MM.1S (cell line): ENCODE measurements around the gene HLA-DMA.

ENCODE experiments used
- DNase-seq: peaks from one replicate; pipeline ENCODE4 v3.0.0-alpha.2; 2015
- H2AFZ ChIP-seq: fragments of 300-600 bp; sonication (generic); 2 replicates; pipeline ENCODE4 v1.6.0; 2016; ENCODE audit warnings: antibody characterized with exemption, low read length
- H3F3A ChIP-seq: fragments of 300-600 bp; sonication (generic); 2 replicates; pipeline ENCODE4 v1.6.1; 2016; ENCODE audit warnings: mild to moderate bottlenecking, antibody characterized with exemption, low read length, moderate library complexity, mixed read lengths; ENCODE audit not compliant: insufficient read depth
- H3K27ac ChIP-seq: fragments of 300-600 bp; sonication (generic); 2 replicates; pipeline ENCODE4 v1.5.1; 2016; ENCODE audit warnings: mild to moderate bottlenecking, low read length
- H3K27me3 ChIP-seq: fragments of 300-600 bp; sonication (generic); replicated peaks from 2 replicates; pipeline ENCODE4 v1.6.0; 2016; ENCODE audit warnings: low read length; ENCODE audit not compliant: insufficient read depth
- H3K36me3 ChIP-seq: fragments of 300-600 bp; sonication (generic); replicated peaks from 2 replicates; pipeline ENCODE4 v1.6.1; 2016; ENCODE audit warnings: mild to moderate bottlenecking, low read length, mixed read lengths; ENCODE audit not compliant: insufficient read depth
- H3K4me1 ChIP-seq: fragments of 300-600 bp; sonication (generic); 2 replicates; pipeline ENCODE4 v1.6.1; 2016; ENCODE audit warnings: low read length, mixed read lengths
- H3K4me2 ChIP-seq: fragments of 300-600 bp; sonication (generic); 2 replicates; pipeline ENCODE4 v1.6.0; 2016; ENCODE audit warnings: low read depth, low read length
- H3K4me3 ChIP-seq: fragments of 300-600 bp; sonication (generic); 2 replicates; pipeline ENCODE4 v1.5.1; 2016; ENCODE audit warnings: low read length, mixed read lengths
- H3K79me2 ChIP-seq: fragments of 300-600 bp; sonication (generic); 2 replicates; pipeline ENCODE4 v1.6.1; 2016; ENCODE audit warnings: mixed run types, low read length, mixed read lengths
- H3K9ac ChIP-seq: fragments of 300-600 bp; sonication (generic); 2 replicates; pipeline ENCODE4 v1.6.1; 2016; ENCODE audit warnings: low read length, mixed read lengths
- H3K9me2 ChIP-seq: fragments of 300-600 bp; sonication (generic); replicated peaks from 2 replicates; pipeline ENCODE4 v1.6.1; 2016; ENCODE audit warnings: mild to moderate bottlenecking, low read length, mixed read lengths; ENCODE audit not compliant: insufficient read depth
- H3K9me3 ChIP-seq: fragments of 300-600 bp; sonication (generic); replicated peaks from 2 replicates; pipeline ENCODE4 v1.6.1; 2016; ENCODE audit warnings: mild to moderate bottlenecking, low read length, mixed read lengths; ENCODE audit not compliant: insufficient read depth
- H4K20me1 ChIP-seq: fragments of 300-600 bp; sonication (generic); 2 replicates; pipeline ENCODE4 v1.6.1; 2016; ENCODE audit warnings: mild to moderate bottlenecking, low read length, moderate library complexity, mixed read lengths; ENCODE audit not compliant: insufficient read depth
- CTCF ChIP-seq: fragments of 300-600 bp; sonication (generic); IDR thresholded peaks from 2 replicates; pipeline ENCODE4 v1.5.1; 2016; ENCODE audit warnings: antibody characterized with exemption, low read length, mixed read lengths
- EZH2 ChIP-seq: fragments of 300-600 bp; sonication (generic); optimal IDR thresholded peaks from 2 replicates; pipeline ENCODE3; 2017; ENCODE audit warnings: low read depth, mild to moderate bottlenecking, antibody characterized with exemption, low read length, mixed read lengths
- EZH2phosphoT487 ChIP-seq: fragments of 300-600 bp; sonication (generic); IDR thresholded peaks from 2 replicates; pipeline ENCODE4 v1.6.1; 2018; ENCODE audit warnings: antibody characterized with exemption, low read length

Gene HLA-DMA

GRCh38 chr6:32937230-32937633, 15.7 kb downstream of the HLA-DMA start:
- Histone ChIP-seq H3K9me2 (no peaks in the 10 kb centered on the region), H3K4me1 (peaks cover 14% of the 10 kb centered on the region)
- TF ChIP-seq EZH2phosphoT487 (no peak), CTCF (no peak), EZH2 (no peak)

GRCh38 chr6:32936239-32937152, 16.4 kb downstream of the HLA-DMA start:
- DNase-seq = no peak
- Histone ChIP-seq H3K9me2 (no peaks in the 10 kb centered on the region), H3K9ac (no peak overlapping the region), H3K4me1 (peaks cover 13% of the 10 kb centered on the region), H3K27ac (no peak overlapping the region), H3K4me3 (no peak overlapping the region), H3F3A (peaks cover 4% of the 10 kb centered on the region; the same call in 1 of the 2 replicates), H4K20me1 (no peaks in the 10 kb centered on the region), H3K36me3 (no peaks in the 10 kb centered on the region), H3K4me2 (no peak overlapping the region), H3K79me2 (no peaks in the 10 kb centered on the region), H3K9me3 (no peaks in the 10 kb centered on the region), H3K27me3 (no peaks in the 10 kb centered on the region), H2AFZ (no peak overlapping the region)
- no peak for TF ChIP-seq EZH2
- TF ChIP-seq CTCF = no peak
- TF ChIP-seq EZH2phosphoT487 = no peak

More at GRCh38 chr6:32937230-32937633, 15.7 kb downstream of the HLA-DMA start:
- no peaks in the 10 kb centered on the region for H3K36me3 ChIP-seq
- H3K4me3 ChIP-seq = no peak overlapping the region
- no peak overlapping the region for H3K4me2 ChIP-seq
- H3K79me2 ChIP-seq = no peaks in the 10 kb centered on the region
- H2AFZ ChIP-seq = no peak overlapping the region
- H4K20me1 ChIP-seq = no peaks in the 10 kb centered on the region
- no peak overlapping the region for H3K9ac ChIP-seq
- H3K27ac ChIP-seq = no peak overlapping the region
- no peaks in the 10 kb centered on the region for H3K9me3 ChIP-seq
- H3K27me3 ChIP-seq = no peaks in the 10 kb centered on the region
- peaks cover 6% of the 10 kb centered on the region; the same call in 1 of the 2 replicates for H3F3A ChIP-seq
- no peak for DNase-seq

GRCh38 chr6:32935551-32936238, 17.2 kb downstream of the HLA-DMA start:
- H3K9me2 ChIP-seq = no peaks in the 10 kb centered on the region
- H3K36me3 ChIP-seq = no peaks in the 10 kb centered on the region
- H4K20me1 ChIP-seq = no peaks in the 10 kb centered on the region
- no peaks in the 10 kb centered on the region for H3F3A ChIP-seq
- H3K9me3 ChIP-seq = no peaks in the 10 kb centered on the region
- H3K4me3 ChIP-seq = no peak overlapping the region
- H3K27ac ChIP-seq = no peak overlapping the region
- H2AFZ ChIP-seq = no peak overlapping the region
- 0 out of 2 replicates have a peak, but pooled peaks cover 5% of the 10 kb centered on the region for H3K4me1 ChIP-seq
- DNase-seq = no peak
- H3K9ac ChIP-seq = no peak overlapping the region
- H3K27me3 ChIP-seq = no peaks in the 10 kb centered on the region
- TF ChIP-seq EZH2phosphoT487 (no peak), EZH2 (no peak), CTCF (no peak)
- no peak overlapping the region for H3K4me2 ChIP-seq
- H3K79me2 ChIP-seq = no peaks in the 10 kb centered on the region
